ENCODE measurements around the gene CEBPE.

Gene CEBPE

DNA sequence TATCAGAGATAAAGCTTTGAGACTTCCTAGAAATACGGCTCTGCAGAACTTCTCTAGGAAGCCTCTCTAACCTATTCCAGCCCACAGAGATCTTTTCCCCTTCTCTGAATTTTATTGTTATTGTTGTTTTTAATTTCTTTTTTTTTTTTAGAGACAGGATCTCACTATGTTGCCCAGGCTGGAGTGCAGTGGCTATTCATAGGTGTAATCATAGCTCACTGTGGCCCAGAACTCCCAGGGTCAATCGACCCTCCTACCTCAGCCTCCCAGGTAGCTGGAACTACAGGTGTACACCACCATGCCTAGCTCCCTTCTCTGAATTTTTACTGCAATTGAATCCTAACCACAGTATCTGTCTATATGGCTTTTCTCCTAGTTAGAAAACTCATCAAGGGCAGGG is 44.8 kb upstream of the CEBPE start:
- no peak for ATAC-seq
- TF ChIP-seq GLIS3 (CRISPR knock-in tag; IDR thresholded peaks at IDR 0.05) (no peak), TCF4 (CRISPR knock-in tag; IDR thresholded peaks at IDR 0.05; ENCODE audit: borderline replicate concordance) (no peak), TOX (CRISPR knock-in tag; IDR thresholded peaks at IDR 0.05; ENCODE audit: borderline replicate concordance) (no peak), BACH2 (CRISPR knock-in tag; IDR thresholded peaks at IDR 0.05; ENCODE audit: borderline replicate concordance) (no peak), ZC3H10 (CRISPR knock-in tag; IDR thresholded peaks at IDR 0.05) (no peak), ESRRG (CRISPR knock-in tag; IDR thresholded peaks at IDR 0.05) (no peak), RARB (CRISPR knock-in tag; IDR thresholded peaks at IDR 0.05) (no peak), ISL1 (CRISPR knock-in tag; IDR thresholded peaks at IDR 0.05) (no peak), SNAI2 (CRISPR knock-in tag; IDR thresholded peaks at IDR 0.05) (no peak), PPARA (CRISPR knock-in tag; IDR thresholded peaks at IDR 0.05; ENCODE audit: borderline replicate concordance) (no peak), CSDC2 (CRISPR knock-in tag; IDR thresholded peaks at IDR 0.05) (no peak), ZNF70 (CRISPR knock-in tag; IDR thresholded peaks at IDR 0.05) (no peak), ZFP3 (CRISPR knock-in tag; IDR thresholded peaks at IDR 0.05) (no peak)
- TF ChIP-seq, protein P1, sequence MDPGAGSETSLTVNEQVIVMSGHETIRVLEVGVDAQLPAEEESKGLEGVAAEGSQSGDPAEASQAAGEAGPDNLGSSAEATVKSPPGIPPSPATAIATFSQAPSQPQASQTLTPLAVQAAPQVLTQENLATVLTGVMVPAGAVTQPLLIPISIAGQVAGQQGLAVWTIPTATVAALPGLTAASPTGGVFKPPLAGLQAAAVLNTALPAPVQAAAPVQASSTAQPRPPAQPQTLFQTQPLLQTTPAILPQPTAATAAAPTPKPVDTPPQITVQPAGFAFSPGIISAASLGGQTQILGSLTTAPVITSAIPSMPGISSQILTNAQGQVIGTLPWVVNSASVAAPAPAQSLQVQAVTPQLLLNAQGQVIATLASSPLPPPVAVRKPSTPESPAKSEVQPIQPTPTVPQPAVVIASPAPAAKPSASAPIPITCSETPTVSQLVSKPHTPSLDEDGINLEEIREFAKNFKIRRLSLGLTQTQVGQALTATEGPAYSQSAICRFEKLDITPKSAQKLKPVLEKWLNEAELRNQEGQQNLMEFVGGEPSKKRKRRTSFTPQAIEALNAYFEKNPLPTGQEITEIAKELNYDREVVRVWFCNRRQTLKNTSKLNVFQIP (CRISPR knock-in tag; IDR thresholded peaks at IDR 0.05; ENCODE audit: borderline replicate concordance, low read depth) = no peak
- TF ChIP-seq, protein P2, sequence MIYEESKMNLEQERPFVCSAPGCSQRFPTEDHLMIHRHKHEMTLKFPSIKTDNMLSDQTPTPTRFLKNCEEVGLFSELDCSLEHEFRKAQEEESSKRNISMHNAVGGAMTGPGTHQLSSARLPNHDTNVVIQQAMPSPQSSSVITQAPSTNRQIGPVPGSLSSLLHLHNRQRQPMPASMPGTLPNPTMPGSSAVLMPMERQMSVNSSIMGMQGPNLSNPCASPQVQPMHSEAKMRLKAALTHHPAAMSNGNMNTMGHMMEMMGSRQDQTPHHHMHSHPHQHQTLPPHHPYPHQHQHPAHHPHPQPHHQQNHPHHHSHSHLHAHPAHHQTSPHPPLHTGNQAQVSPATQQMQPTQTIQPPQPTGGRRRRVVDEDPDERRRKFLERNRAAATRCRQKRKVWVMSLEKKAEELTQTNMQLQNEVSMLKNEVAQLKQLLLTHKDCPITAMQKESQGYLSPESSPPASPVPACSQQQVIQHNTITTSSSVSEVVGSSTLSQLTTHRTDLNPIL (CRISPR knock-in tag; IDR thresholded peaks at IDR 0.05; ENCODE audit: low read depth) = no peak
- TF ChIP-seq, protein P3, sequence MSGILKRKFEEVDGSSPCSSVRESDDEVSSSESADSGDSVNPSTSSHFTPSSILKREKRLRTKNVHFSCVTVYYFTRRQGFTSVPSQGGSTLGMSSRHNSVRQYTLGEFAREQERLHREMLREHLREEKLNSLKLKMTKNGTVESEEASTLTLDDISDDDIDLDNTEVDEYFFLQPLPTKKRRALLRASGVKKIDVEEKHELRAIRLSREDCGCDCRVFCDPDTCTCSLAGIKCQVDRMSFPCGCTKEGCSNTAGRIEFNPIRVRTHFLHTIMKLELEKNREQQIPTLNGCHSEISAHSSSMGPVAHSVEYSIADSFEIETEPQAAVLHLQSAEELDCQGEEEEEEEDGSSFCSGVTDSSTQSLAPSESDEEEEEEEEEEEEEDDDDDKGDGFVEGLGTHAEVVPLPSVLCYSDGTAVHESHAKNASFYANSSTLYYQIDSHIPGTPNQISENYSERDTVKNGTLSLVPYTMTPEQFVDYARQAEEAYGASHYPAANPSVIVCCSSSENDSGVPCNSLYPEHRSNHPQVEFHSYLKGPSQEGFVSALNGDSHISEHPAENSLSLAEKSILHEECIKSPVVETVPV (CRISPR knock-in tag; IDR thresholded peaks at IDR 0.05) = no peak
- TF ChIP-seq, protein P4, sequence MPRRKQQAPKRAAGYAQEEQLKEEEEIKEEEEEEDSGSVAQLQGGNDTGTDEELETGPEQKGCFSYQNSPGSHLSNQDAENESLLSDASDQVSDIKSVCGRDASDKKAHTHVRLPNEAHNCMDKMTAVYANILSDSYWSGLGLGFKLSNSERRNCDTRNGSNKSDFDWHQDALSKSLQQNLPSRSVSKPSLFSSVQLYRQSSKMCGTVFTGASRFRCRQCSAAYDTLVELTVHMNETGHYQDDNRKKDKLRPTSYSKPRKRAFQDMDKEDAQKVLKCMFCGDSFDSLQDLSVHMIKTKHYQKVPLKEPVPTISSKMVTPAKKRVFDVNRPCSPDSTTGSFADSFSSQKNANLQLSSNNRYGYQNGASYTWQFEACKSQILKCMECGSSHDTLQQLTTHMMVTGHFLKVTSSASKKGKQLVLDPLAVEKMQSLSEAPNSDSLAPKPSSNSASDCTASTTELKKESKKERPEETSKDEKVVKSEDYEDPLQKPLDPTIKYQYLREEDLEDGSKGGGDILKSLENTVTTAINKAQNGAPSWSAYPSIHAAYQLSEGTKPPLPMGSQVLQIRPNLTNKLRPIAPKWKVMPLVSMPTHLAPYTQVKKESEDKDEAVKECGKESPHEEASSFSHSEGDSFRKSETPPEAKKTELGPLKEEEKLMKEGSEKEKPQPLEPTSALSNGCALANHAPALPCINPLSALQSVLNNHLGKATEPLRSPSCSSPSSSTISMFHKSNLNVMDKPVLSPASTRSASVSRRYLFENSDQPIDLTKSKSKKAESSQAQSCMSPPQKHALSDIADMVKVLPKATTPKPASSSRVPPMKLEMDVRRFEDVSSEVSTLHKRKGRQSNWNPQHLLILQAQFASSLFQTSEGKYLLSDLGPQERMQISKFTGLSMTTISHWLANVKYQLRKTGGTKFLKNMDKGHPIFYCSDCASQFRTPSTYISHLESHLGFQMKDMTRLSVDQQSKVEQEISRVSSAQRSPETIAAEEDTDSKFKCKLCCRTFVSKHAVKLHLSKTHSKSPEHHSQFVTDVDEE (CRISPR knock-in tag; IDR thresholded peaks at IDR 0.05) = no peak

DNA sequence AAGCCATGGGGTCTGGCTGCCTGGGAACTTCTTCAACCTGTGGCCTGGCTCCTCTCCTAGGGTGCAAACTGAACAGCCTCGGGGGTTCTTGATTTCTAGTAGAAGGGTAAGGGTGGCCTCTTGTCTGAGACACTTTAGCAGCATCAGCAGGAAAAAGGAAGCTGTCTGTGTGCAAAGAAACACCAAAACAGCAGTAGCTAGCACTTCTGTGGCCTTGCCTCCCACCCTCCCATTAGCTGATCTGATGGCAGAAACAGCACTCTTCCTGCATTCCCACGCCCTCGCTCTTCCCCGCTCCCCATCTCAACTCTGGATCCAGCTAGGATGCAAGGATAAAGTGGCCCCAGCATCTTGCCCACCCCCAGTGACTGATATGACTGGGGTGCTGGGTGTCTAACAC is 43.7 kb upstream of the CEBPE start:
- ATAC-seq = no peak

DNA sequence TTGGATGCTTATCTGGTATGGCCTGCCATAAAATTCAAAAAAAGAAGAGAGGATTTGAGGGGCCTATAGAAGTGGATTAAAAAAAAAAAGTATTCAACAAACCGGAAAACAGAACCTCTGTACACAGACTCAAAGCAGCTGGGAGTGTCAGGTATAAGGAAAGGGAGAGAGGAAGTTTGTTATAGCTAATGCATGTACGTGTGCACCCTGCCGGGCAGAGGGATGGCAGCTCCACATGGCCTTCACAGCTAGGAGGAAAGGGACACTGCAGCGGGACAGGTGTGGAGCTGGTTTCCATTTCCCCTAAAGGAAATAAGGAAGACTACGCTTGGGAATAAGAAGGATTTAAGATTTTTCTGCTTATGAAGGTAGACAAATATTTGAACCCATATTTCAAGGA is 43.0 kb upstream of the CEBPE start:
- no peak for ATAC-seq
- TF ChIP-seq PPARA (CRISPR knock-in tag; IDR thresholded peaks at IDR 0.05; ENCODE audit: borderline replicate concordance) (no peak), ZNF8 (CRISPR knock-in tag; IDR thresholded peaks at IDR 0.05) (no peak), ISL1 (CRISPR knock-in tag; IDR thresholded peaks at IDR 0.05) (no peak), GLIS3 (CRISPR knock-in tag; IDR thresholded peaks at IDR 0.05) (no peak)
- TF ChIP-seq, protein P2 (CRISPR knock-in tag; IDR thresholded peaks at IDR 0.05; ENCODE audit: low read depth) = no peak
- TF ChIP-seq, protein P1 (CRISPR knock-in tag; IDR thresholded peaks at IDR 0.05; ENCODE audit: borderline replicate concordance, low read depth) = no peak
- TF ChIP-seq, protein P4 (CRISPR knock-in tag; IDR thresholded peaks at IDR 0.05) = no peak

More for the DNA sequence above, 43.7 kb upstream of the CEBPE start:
- no peak for TF ChIP-seq ISL1 (CRISPR knock-in tag; IDR thresholded peaks at IDR 0.05)
- TF ChIP-seq ZFP3 (CRISPR knock-in tag; IDR thresholded peaks at IDR 0.05) = no peak
- TF ChIP-seq ZNF565 (CRISPR knock-in tag; conservative IDR thresholded peaks at IDR 0.05; ENCODE audit: low read depth) = no peak
